ENCODE measurements around the gene TMOD1.

The TMOD1 gene

GRCh38 chr9:97527626-97528528, 26.4 kb downstream of the TMOD1 start:
- TF ChIP-seq TSHZ2 (CRISPR knock-in tag; IDR thresholded peaks at IDR 0.05) (no peak), TCF4 (CRISPR knock-in tag; IDR thresholded peaks at IDR 0.05; ENCODE audit: borderline replicate concordance) (no peak), SNAI2 (CRISPR knock-in tag; IDR thresholded peaks at IDR 0.05) (no peak), RARB (CRISPR knock-in tag; IDR thresholded peaks at IDR 0.05) (no peak), ZC3H10 (CRISPR knock-in tag; IDR thresholded peaks at IDR 0.05) (no peak), GLIS3 (CRISPR knock-in tag; IDR thresholded peaks at IDR 0.05) (no peak), ZFP3 (CRISPR knock-in tag; IDR thresholded peaks at IDR 0.05) (no peak), ZNF565 (CRISPR knock-in tag; conservative IDR thresholded peaks at IDR 0.05; ENCODE audit: low read depth) (no peak)
- ATAC-seq = no peak

- TF ChIP-seq TCF4 (CRISPR knock-in tag; IDR thresholded peaks at IDR 0.05; ENCODE audit: borderline replicate concordance) (no peak), BACH2 (CRISPR knock-in tag; IDR thresholded peaks at IDR 0.05; ENCODE audit: borderline replicate concordance) (no peak), ZC3H10 (CRISPR knock-in tag; IDR thresholded peaks at IDR 0.05) (no peak), POU6F1 (CRISPR knock-in tag; IDR thresholded peaks at IDR 0.05; ENCODE audit: borderline replicate concordance, low read depth) (no peak), CSDC2 (CRISPR knock-in tag; IDR thresholded peaks at IDR 0.05) (no peak), ZFP30 (CRISPR knock-in tag; IDR thresholded peaks at IDR 0.05) (no peak), CREB5 (CRISPR knock-in tag; IDR thresholded peaks at IDR 0.05; ENCODE audit: low read depth) (no peak), ZFP3 (CRISPR knock-in tag; IDR thresholded peaks at IDR 0.05) (no peak), SNAI2 (CRISPR knock-in tag; IDR thresholded peaks at IDR 0.05) (no peak), ISL1 (CRISPR knock-in tag; IDR thresholded peaks at IDR 0.05) (no peak), ZNF8 (CRISPR knock-in tag; IDR thresholded peaks at IDR 0.05) (no peak), OSR1 (CRISPR knock-in tag; IDR thresholded peaks at IDR 0.05) (no peak), ZNF70 (CRISPR knock-in tag; IDR thresholded peaks at IDR 0.05) (no peak), CSRNP3 (CRISPR knock-in tag; IDR thresholded peaks at IDR 0.05) (no peak), TSHZ2 (CRISPR knock-in tag; IDR thresholded peaks at IDR 0.05) (no peak), GLIS3 (CRISPR knock-in tag; IDR thresholded peaks at IDR 0.05) (no peak), PPARA (CRISPR knock-in tag; IDR thresholded peaks at IDR 0.05; ENCODE audit: borderline replicate concordance) (no peak), ARNTL (CRISPR knock-in tag; IDR thresholded peaks at IDR 0.05; ENCODE audit: borderline replicate concordance, low read depth) (no peak)
Observed at GRCh38 chr9:97528529-97529230, 27.2 kb downstream of the TMOD1 start.

More at GRCh38 chr9:97528529-97529230, 27.2 kb downstream of the TMOD1 start:
- ATAC-seq = no peak

Measured in SK-N-SH treated with all-trans-retinoic acid at 6 μM for 48 hours (cell line).